Neural cell (in vitro differentiated cells): ENCODE measurements around the gene BAD. TPM values are rescaled to one million over a fixed set of nuclear protein-coding genes. Genes with fewer than 3 reads are reported as not detected.

Experiments
- H2AFZ ChIP-seq: fragments of 200-600, 300-800 bp; sonication (generic), shearing (Covaris generic); 2 replicates; pipeline ENCODE4 v1.6.0; 2014; ENCODE audit warnings: low read depth, mild to moderate bottlenecking, antibody characterized with exemption, low read length, moderate library complexity
- H3F3A ChIP-seq: fragments of 200-600 bp; shearing (Covaris generic); 2 replicates; pipeline ENCODE4 v1.6.1; 2016; ENCODE audit warnings: mild to moderate bottlenecking, moderate library complexity, mixed read lengths, antibody characterized with exemption, low read length; ENCODE audit not compliant: insufficient read depth, poor library complexity, severe bottlenecking
- H3K27ac ChIP-seq: fragments of 200-600, 300-800 bp; sonication (generic), shearing (Covaris generic); 2 replicates; pipeline ENCODE4 v1.5.1; 2014; ENCODE audit warnings: mild to moderate bottlenecking, low read length, moderate library complexity
- H3K27me3 ChIP-seq: fragments of 300-800, 200-600 bp; sonication (generic), shearing (Covaris generic); 2 replicates; pipeline ENCODE4 v1.6.0; 2014; ENCODE audit warnings: mild to moderate bottlenecking, low read depth, low read length, moderate library complexity; ENCODE audit not compliant: insufficient read depth
- H3K36me3 ChIP-seq: fragments of 300-800, 200-600 bp; sonication (generic), shearing (Covaris generic); 2 replicates; pipeline ENCODE4 v1.5.1; 2014; ENCODE audit warnings: mild to moderate bottlenecking, antibody characterized with exemption, low read length, moderate library complexity; ENCODE audit not compliant: insufficient read depth
- H3K4me2 ChIP-seq: fragments of 300-800, 200-600 bp; sonication (generic), shearing (Covaris generic); 2 replicates; pipeline ENCODE4 v1.6.0; 2014; ENCODE audit warnings: mild to moderate bottlenecking, low read length
- H3K4me3 ChIP-seq: fragments of 300-800, 200-600 bp; sonication (generic), shearing (Covaris generic); 2 replicates; pipeline ENCODE4 v1.5.1; 2014; ENCODE audit warnings: mild to moderate bottlenecking, low read length, moderate library complexity
- H3K79me2 ChIP-seq: fragments of 200-600 bp; shearing (Covaris generic); replicated peaks from 2 replicates; pipeline ENCODE4 v1.6.0; 2014; ENCODE audit warnings: mild to moderate bottlenecking, low read length, moderate library complexity; ENCODE audit not compliant: insufficient read depth
- H3K9ac ChIP-seq: fragments of 300-800, 200-600 bp; sonication (generic), shearing (Covaris generic); 2 replicates; pipeline ENCODE4 v1.6.1; 2016; ENCODE audit warnings: mild to moderate bottlenecking, low read length, mixed read lengths
- H3K9me2 ChIP-seq: fragments of 200-600 bp; shearing (Covaris generic); 2 replicates; pipeline ENCODE4 v1.6.1; 2016; ENCODE audit warnings: mild to moderate bottlenecking, low read length, mixed read lengths; ENCODE audit not compliant: insufficient read depth
- H3K9me3 ChIP-seq: fragments of 200-600, 300-800 bp; sonication (generic), shearing (Covaris generic); 2 replicates; pipeline ENCODE4 v1.6.1; 2016; ENCODE audit warnings: mild to moderate bottlenecking, mixed run types, low read length, moderate library complexity, mixed read lengths
- H4K20me1 ChIP-seq: fragments of 200-600 bp; shearing (Covaris generic); 2 replicates; pipeline ENCODE4 v1.6.1; 2016; ENCODE audit warnings: mild to moderate bottlenecking, mixed run types; ENCODE audit not compliant: insufficient read depth
- CTCF ChIP-seq: fragments of 450-650 bp; IDR thresholded peaks from 2 replicates; pipeline ENCODE4 v1.5.1; 2014; ENCODE audit warnings: antibody characterized with exemption, mild to moderate bottlenecking, moderate library complexity; ENCODE audit not compliant: poor library complexity, severe bottlenecking
- EP300 ChIP-seq: fragments of 450-650 bp; conservative IDR thresholded peaks from 2 replicates; pipeline ENCODE4 v1.6.1; 2014; ENCODE audit warnings: antibody characterized with exemption, mild to moderate bottlenecking, moderate library complexity; ENCODE audit not compliant: poor library complexity, severe bottlenecking
- EZH2 ChIP-seq: fragments of 200-600, 300-800 bp; shearing (Covaris generic), sonication (generic); IDR thresholded peaks from 2 replicates; pipeline ENCODE4 v1.6.1; 2014; ENCODE audit warnings: antibody characterized with exemption, low read length, borderline replicate concordance, mild to moderate bottlenecking; ENCODE audit not compliant: insufficient read depth, poor library complexity, severe bottlenecking
- MXI1 ChIP-seq: fragments of 450-650 bp; conservative IDR thresholded peaks from 2 replicates; pipeline ENCODE4 v1.6.1; 2014; ENCODE audit warnings: antibody characterized with exemption, mild to moderate bottlenecking; ENCODE audit not compliant: poor library complexity, severe bottlenecking
- POLR2AphosphoS5 ChIP-seq: IDR thresholded peaks from 2 replicates; pipeline ENCODE4 v1.6.1; 2012
- RAD21 ChIP-seq: fragments of 450-650 bp; conservative IDR thresholded peaks from 2 replicates; pipeline ENCODE4 v1.6.1; 2014; ENCODE audit warnings: antibody characterized with exemption, mild to moderate bottlenecking, moderate library complexity
- REST ChIP-seq: IDR thresholded peaks from 2 replicates; pipeline ENCODE4 v1.6.1; 2012; ENCODE audit warnings: borderline replicate concordance
- SMC3 ChIP-seq: fragments of 450-650 bp; conservative IDR thresholded peaks from 2 replicates; pipeline ENCODE4 v1.6.1; 2014; ENCODE audit warnings: antibody characterized with exemption, mild to moderate bottlenecking, moderate library complexity; ENCODE audit not compliant: poor library complexity
- TAF1 ChIP-seq: IDR thresholded peaks from 2 replicates; pipeline ENCODE4 v1.6.1; 2012; ENCODE audit warnings: low read depth
- polyA plus RNA-seq: library from polyadenylated mRNA; depleted of rRNA; stranded (reverse); fragments of >200 nt; gene quantifications from 2 replicates; pipeline ENCODE4 v1.2.3, GENCODE V29; 2014

BAD gene
- polyA plus RNA-seq, 1 donor from 2014 or later: 219 TPM

- H3F3A ChIP-seq: no peaks in the 10 kb centered on the region
- H3K79me2 ChIP-seq: peaks cover 6% of the 10 kb centered on the region
- H4K20me1 ChIP-seq: no peaks in the 10 kb centered on the region
- TF ChIP-seq EZH2 (no peak), TAF1 (no peak), REST (no peak), MXI1 (no peak), SMC3 (no peak), CTCF (no peak), RAD21 (no peak), POLR2AphosphoS5 (no peak), EP300 (no peak)
- no peak overlapping the region for H3K27ac ChIP-seq
- H3K9ac ChIP-seq: no peak overlapping the region
- H3K36me3 ChIP-seq: no peaks in the 10 kb centered on the region
- no peaks in the 10 kb centered on the region for H3K9me2 ChIP-seq
- no peak overlapping the region for H3K4me3 ChIP-seq
- no peaks in the 10 kb centered on the region for H3K9me3 ChIP-seq
- H2AFZ ChIP-seq: no peak overlapping the region
- H3K27me3 ChIP-seq: no peaks in the 10 kb centered on the region
- H3K4me2 ChIP-seq: no peak overlapping the region
Observed at GRCh38 chr11:64222651-64223000, 61.8 kb downstream of the BAD start.

GRCh38 chr11:64220798-64221197 is 63.7 kb downstream of the BAD start:
- Histone ChIP-seq H3K27ac (no peak overlapping the region), H3K4me2 (no peak overlapping the region), H3K9ac (no peak overlapping the region), H3K79me2 (peaks cover 3% of the 10 kb centered on the region), H2AFZ (no peak overlapping the region), H4K20me1 (no peaks in the 10 kb centered on the region), H3K36me3 (no peaks in the 10 kb centered on the region), H3K9me2 (no peaks in the 10 kb centered on the region), H3K9me3 (no peaks in the 10 kb centered on the region), H3K4me3 (no peak overlapping the region), H3F3A (no peaks in the 10 kb centered on the region), H3K27me3 (no peaks in the 10 kb centered on the region)
- TF ChIP-seq MXI1 (no peak), POLR2AphosphoS5 (no peak), TAF1 (no peak), EZH2 (no peak), EP300 (no peak), CTCF (no peak), RAD21 (no peak), SMC3 (no peak), REST (no peak)
